Suprapubic skin (tissue), 4 donors: ENCODE results near the gene NDUFAF4. TPM values are rescaled to one million over a fixed set of nuclear protein-coding genes. Genes with fewer than 3 reads are reported as not detected.
"Not testable (repeated sequence)": the region's sequence is repeated elsewhere in the genome, so short reads cannot be mapped to it uniquely, and the experiment has no call there.

Experiments
- DNase-seq, 2 donors: peaks; one replicate each; pipeline ENCODE4 v3.0.0-alpha.2; 2019; ENCODE audit warnings: low spot score in 2 of 2
- H3K27ac ChIP-seq: fragments of 200-600 bp; sonication (generic); one replicate; pipeline ENCODE4 v1.5.1; 2019
- H3K27me3 ChIP-seq: fragments of 200-600 bp; sonication (generic); one replicate; pipeline ENCODE4 v1.5.1; 2019
- H3K36me3 ChIP-seq: fragments of 200-600 bp; sonication (generic); one replicate; pipeline ENCODE4 v1.5.1; 2019
- H3K4me1 ChIP-seq: fragments of 200-600 bp; sonication (generic); one replicate; pipeline ENCODE4 v1.5.1; 2019
- H3K4me3 ChIP-seq: fragments of 200-600 bp; sonication (generic); one replicate; pipeline ENCODE4 v1.5.1; 2019; ENCODE audit warnings: mild to moderate bottlenecking
- H3K9me3 ChIP-seq: fragments of 200-600 bp; sonication (generic); one replicate; pipeline ENCODE4 v1.5.1; 2019
- CTCF ChIP-seq, 2 donors: fragments of 200-600 bp in 1 of 2; fragments of 450-650 bp in 1 of 2; sonication (generic) in 1 of 2; IDR thresholded peaks; one replicate each; pipeline ENCODE4 v1.5.1; 2016 to 2019; ENCODE audit warnings: antibody characterized with exemption in 2 of 2, mild to moderate bottlenecking in 1 of 2, moderate library complexity in 1 of 2
- EP300 ChIP-seq: sonication (generic); formaldehyde crosslinking; IDR thresholded peaks from one replicate; pipeline ENCODE4 v1.6.1; 2017; ENCODE audit warnings: antibody characterized with exemption
- POLR2A ChIP-seq, 2 donors: fragments of 450-650 bp; IDR thresholded peaks; one replicate each; pipeline ENCODE4 v1.6.1; 2017; ENCODE audit warnings: antibody characterized with exemption in 2 of 2, mild to moderate bottlenecking in 2 of 2, moderate library complexity in 2 of 2
- POLR2AphosphoS5 ChIP-seq, 3 donors: sonication (generic); formaldehyde crosslinking; IDR thresholded peaks; one replicate each; pipeline ENCODE4 v1.6.1; 2017; ENCODE audit warnings: antibody characterized with exemption in 3 of 3
- WGBS: methylation state at CpG from one replicate; pipeline ENCODE4 v1.1.5; 2018; 5-methylcytosine and 5-hydroxymethylcytosine counted together
- total RNA-seq, 4 donors: library from RNA; depleted of rRNA; stranded (reverse); fragments of >200 nt; gene quantifications; one replicate each; pipeline ENCODE4 v1.1.0, GENCODE V29; 2016

NDUFAF4 gene
- total RNA-seq, 4 donors from 2014 or later, result 12.1 to 31.1 (median 19.0) TPM

GRCh38 chr6:96888745-96889144 lies 8.9 kb downstream of the NDUFAF4 start:
- no peak overlapping the region for H3K27ac ChIP-seq
- H3K9me3 ChIP-seq, result no peaks in the 10 kb centered on the region
- H3K36me3 ChIP-seq, result peaks cover 31% of the 10 kb centered on the region
- H3K4me3 ChIP-seq, result no peak overlapping the region
- no peaks in the 10 kb centered on the region for H3K4me1 ChIP-seq
- WGBS, result 74% methylated on average over 5 of the region's 5 CpGs
- TF ChIP-seq EP300 (no peak), POLR2AphosphoS5 (IDR thresholded peaks at IDR 0.05) (no peak), CTCF (IDR thresholded peaks at IDR 0.05) (no peak), POLR2A (IDR thresholded peaks at IDR 0.05) (no peak)
- DNase-seq, result no peak
- no peaks in the 10 kb centered on the region for H3K27me3 ChIP-seq

- no peaks in the 10 kb centered on the region for H3K9me3 ChIP-seq
- no peaks in the 10 kb centered on the region for H3K27me3 ChIP-seq
- no peaks in the 10 kb centered on the region for H3K4me1 ChIP-seq
- peaks cover 13% of the 10 kb centered on the region for H3K36me3 ChIP-seq
- TF ChIP-seq POLR2A (IDR thresholded peaks at IDR 0.05) (no peak), CTCF (IDR thresholded peaks at IDR 0.05) (no peak), EP300 (no peak), POLR2AphosphoS5 (IDR thresholded peaks at IDR 0.05) (no peak)
- H3K27ac ChIP-seq, result no peak overlapping the region
- DNase-seq, result no peak
- no peak overlapping the region for H3K4me3 ChIP-seq
- 90% methylated on average over 1 of the region's 1 CpG for WGBS
These were observed 11.2 kb downstream of the NDUFAF4 start for GRCh38 chr6:96886519-96886918.

- not testable (repeated sequence) for H3K27ac ChIP-seq, H3K4me3 ChIP-seq, H3K9me3 ChIP-seq
These were observed 12.5 kb downstream of the NDUFAF4 start for GRCh38 chr6:96885187-96885631.

GRCh38 chr6:96878143-96878542 lies 19.5 kb downstream of the NDUFAF4 start:
- Histone ChIP-seq H3K4me3 (no peak overlapping the region), H3K9me3 (no peaks in the 10 kb centered on the region), H3K27me3 (no peaks in the 10 kb centered on the region), H3K27ac (no peak overlapping the region), H3K36me3 (no peaks in the 10 kb centered on the region), H3K4me1 (no peaks in the 10 kb centered on the region)
- TF ChIP-seq CTCF (IDR thresholded peaks at IDR 0.05), result no peak
- TF ChIP-seq EP300, result no peak
- no peak for TF ChIP-seq POLR2A (IDR thresholded peaks at IDR 0.05)
- no peak for TF ChIP-seq POLR2AphosphoS5 (IDR thresholded peaks at IDR 0.05)
- DNase-seq, result no peak

More at GRCh38 chr6:96885187-96885631, 12.5 kb downstream of the NDUFAF4 start:
- H3K27me3 ChIP-seq, H3K4me1 ChIP-seq, H3K36me3 ChIP-seq, DNase-seq: not testable (repeated sequence)
- WGBS, result 80% methylated on average over 5 of the region's 5 CpGs

GRCh38 chr6:96876886-96877545 lies 20.7 kb downstream of the NDUFAF4 start:
- WGBS, result 90% methylated on average over 9 of the region's 9 CpGs
- Histone ChIP-seq H3K4me1 (no peaks in the 10 kb centered on the region), H3K27me3 (no peaks in the 10 kb centered on the region), H3K4me3 (no peak overlapping the region), H3K36me3 (no peaks in the 10 kb centered on the region), H3K9me3 (no peaks in the 10 kb centered on the region), H3K27ac (no peak overlapping the region)
- no peak for DNase-seq
- TF ChIP-seq POLR2A (IDR thresholded peaks at IDR 0.05) (no peak), CTCF (IDR thresholded peaks at IDR 0.05) (no peak), POLR2AphosphoS5 (IDR thresholded peaks at IDR 0.05) (no peak), EP300 (no peak)

- no peaks in the 10 kb centered on the region for H3K4me1 ChIP-seq
- no peak overlapping the region for H3K4me3 ChIP-seq
- 65% methylated on average over 1 of the region's 1 CpG for WGBS
- no peaks in the 10 kb centered on the region for H3K9me3 ChIP-seq
- TF ChIP-seq EP300, result no peak
- TF ChIP-seq POLR2A (IDR thresholded peaks at IDR 0.05), result no peak
- no peak for TF ChIP-seq CTCF (IDR thresholded peaks at IDR 0.05)
- TF ChIP-seq POLR2AphosphoS5 (IDR thresholded peaks at IDR 0.05), result no peak
- DNase-seq, result no peak
- peaks cover 3% of the 10 kb centered on the region for H3K27me3 ChIP-seq
- H3K36me3 ChIP-seq, result no peaks in the 10 kb centered on the region
- H3K27ac ChIP-seq, result no peak overlapping the region
These were observed 24.7 kb downstream of the NDUFAF4 start for GRCh38 chr6:96872976-96873375.
